ENCODE data around the gene GNAZ.

GNAZ gene

GRCh38 chr22:23113847-23114720 is 43.8 kb downstream of the GNAZ start:
- H3K9me3 ChIP-seq, result no peaks in the 10 kb centered on the region
- H3K4me3 ChIP-seq, result no peak overlapping the region
- no peaks in the 10 kb centered on the region for H3K4me1 ChIP-seq
- H3K27ac ChIP-seq, result no peak overlapping the region
- TF ChIP-seq CTCF (IDR thresholded peaks at IDR 0.05), result no peak
- H3K36me3 ChIP-seq, result no peaks in the 10 kb centered on the region
- H3K27me3 ChIP-seq, result no peaks in the 10 kb centered on the region
- no peak for DNase-seq
- intact Hi-C loops (cut with DNase I; ENCODE audit: low total_unique reads), result no loop called here

GRCh38 chr22:23114721-23115020 is 44.4 kb downstream of the GNAZ start:
- Histone ChIP-seq H3K27me3 (no peaks in the 10 kb centered on the region), H3K4me3 (no peak overlapping the region), H3K27ac (no peak overlapping the region), H3K4me1 (no peaks in the 10 kb centered on the region), H3K36me3 (no peaks in the 10 kb centered on the region), H3K9me3 (no peaks in the 10 kb centered on the region)
- TF ChIP-seq CTCF (IDR thresholded peaks at IDR 0.05), result no peak
- intact Hi-C loops (cut with DNase I; ENCODE audit: low total_unique reads), result no loop called here
- DNase-seq, result no peak

DNA sequence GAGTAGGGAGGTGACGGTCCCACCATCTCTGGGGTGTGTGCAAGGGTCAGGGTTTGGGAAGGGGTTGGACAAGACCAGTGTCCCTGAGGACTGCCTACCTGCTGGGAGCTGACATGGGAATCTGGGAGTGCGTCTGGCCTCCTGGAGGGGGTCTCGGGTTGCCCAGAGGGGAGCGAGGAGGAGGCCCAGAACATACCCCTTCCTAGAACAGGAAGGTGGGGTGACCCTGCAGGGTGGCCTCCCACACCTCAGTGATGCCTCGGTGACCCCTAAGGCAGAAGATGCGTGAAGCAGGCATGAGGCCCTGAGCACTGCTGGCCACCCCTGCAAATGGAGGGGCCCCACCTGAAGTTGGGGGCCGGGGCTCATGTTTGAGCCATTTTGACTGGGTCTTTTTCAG is 45.0 kb downstream of the GNAZ start:
- H3K4me3 ChIP-seq, result no peak overlapping the region
- no peak for DNase-seq
- H3K4me1 ChIP-seq, result no peaks in the 10 kb centered on the region
- intact Hi-C loops (cut with DNase I; ENCODE audit: low total_unique reads), result no loop called here
- no peaks in the 10 kb centered on the region for H3K36me3 ChIP-seq
- no peaks in the 10 kb centered on the region for H3K9me3 ChIP-seq
- no peak overlapping the region for H3K27ac ChIP-seq
- TF ChIP-seq CTCF (IDR thresholded peaks at IDR 0.05), result no peak
- no peaks in the 10 kb centered on the region for H3K27me3 ChIP-seq

DNA sequence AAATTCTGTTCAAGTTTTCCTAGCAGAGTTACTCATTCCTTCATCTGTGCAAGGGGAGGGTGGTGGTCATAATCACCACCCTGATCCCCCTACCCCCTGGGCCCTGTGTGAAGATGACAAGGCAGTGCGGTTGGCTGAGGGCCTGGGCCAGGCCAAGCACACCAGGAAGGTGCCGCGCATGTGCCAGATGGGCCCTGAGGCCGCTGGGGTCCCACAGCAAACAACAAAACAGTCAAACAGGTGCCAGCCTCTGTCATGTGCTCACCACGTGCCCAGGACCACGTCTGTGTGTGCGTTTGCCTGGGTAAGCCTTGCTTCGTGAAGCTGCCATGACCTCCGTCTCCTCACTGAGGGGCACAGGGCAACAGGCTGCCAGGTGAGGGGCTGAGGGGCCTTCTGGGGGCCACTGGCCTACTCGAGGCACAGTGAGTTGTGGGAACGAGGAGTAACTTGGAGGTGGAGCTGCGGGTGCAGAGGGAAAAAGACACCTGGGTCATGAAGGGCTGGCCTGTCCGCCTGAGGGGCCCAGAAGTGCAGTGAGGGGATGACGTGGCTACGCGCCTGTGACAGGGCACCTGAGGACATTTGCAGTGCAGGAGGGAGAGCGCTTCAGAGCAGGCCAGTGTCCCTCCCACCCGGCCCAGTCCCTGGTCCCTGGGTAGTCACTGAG is 45.6 kb downstream of the GNAZ start:
- H3K27ac ChIP-seq, result no peak overlapping the region
- no peaks in the 10 kb centered on the region for H3K9me3 ChIP-seq
- intact Hi-C loops (cut with DNase I; ENCODE audit: low total_unique reads), result no loop called here
- no peaks in the 10 kb centered on the region for H3K27me3 ChIP-seq
- H3K4me3 ChIP-seq, result no peak overlapping the region
- DNase-seq, result no peak
- no peaks in the 10 kb centered on the region for H3K36me3 ChIP-seq
- no peaks in the 10 kb centered on the region for H3K4me1 ChIP-seq
- TF ChIP-seq CTCF (IDR thresholded peaks at IDR 0.05), result no peak

DNA sequence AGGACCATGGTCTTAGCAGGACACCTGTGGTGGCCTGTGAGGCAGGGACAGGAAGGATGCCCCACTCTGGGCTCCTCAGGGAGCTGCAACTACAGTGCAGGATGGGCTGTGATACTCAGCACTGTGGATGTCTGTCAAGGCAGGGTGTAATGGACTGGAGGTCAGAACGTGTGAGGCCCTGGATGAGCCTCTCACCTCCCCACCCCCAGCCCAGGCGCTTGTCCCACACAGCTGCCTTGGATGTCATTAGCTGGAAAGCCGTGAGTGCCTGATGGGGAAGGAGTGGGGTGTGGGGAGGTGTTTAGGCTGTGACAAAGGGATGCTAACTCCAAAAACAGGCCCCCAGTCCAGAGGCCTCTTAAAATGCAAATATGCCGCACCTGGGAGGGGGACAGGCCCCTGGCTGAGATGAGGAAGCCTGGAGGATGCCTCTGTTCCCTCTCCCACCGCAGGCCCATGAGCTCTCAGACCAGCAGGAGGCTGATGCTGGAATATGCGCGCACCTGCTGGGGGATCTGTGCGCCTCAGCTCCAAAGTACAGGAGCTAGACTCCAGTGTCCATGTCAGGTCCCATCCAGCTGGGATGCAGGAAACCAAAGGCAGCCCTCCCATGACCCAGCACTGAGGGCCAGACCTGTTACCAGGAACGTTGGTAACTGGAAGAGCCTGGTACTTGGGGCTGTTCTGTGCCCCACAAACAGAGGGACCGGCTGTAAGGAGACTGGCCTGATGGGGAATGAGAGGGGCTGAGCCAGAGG is 46.4 kb downstream of the GNAZ start:
- intact Hi-C loops (cut with DNase I; ENCODE audit: low total_unique reads), result no loop called here
- no peak overlapping the region for H3K4me3 ChIP-seq
- no peaks in the 10 kb centered on the region for H3K9me3 ChIP-seq
- H3K36me3 ChIP-seq, result no peaks in the 10 kb centered on the region
- no peak for DNase-seq
- TF ChIP-seq CTCF (IDR thresholded peaks at IDR 0.05), result no peak
- H3K4me1 ChIP-seq, result no peaks in the 10 kb centered on the region
- H3K27me3 ChIP-seq, result no peaks in the 10 kb centered on the region
- H3K27ac ChIP-seq, result no peak overlapping the region

Data from tibial artery (tissue), 4 donors.